HepG2 (cell line): Measurements from ENCODE around the gene G6PD. TPM values are rescaled to one million over a fixed set of nuclear protein-coding genes. Genes with fewer than 3 reads are reported as not detected.

Experiments
- BATF2 ChIP-seq: sonication (generic); formaldehyde crosslinking; IDR thresholded peaks from 2 replicates; pipeline ENCODE4 v1.8.0; 2022; ENCODE audit warnings: mild to moderate bottlenecking, missing genetic modification reagents, moderate library complexity
- CHCHD3 ChIP-seq: sonication (generic); formaldehyde crosslinking; IDR thresholded peaks from 2 replicates; pipeline ENCODE4 v1.8.0; 2022; ENCODE audit warnings: mild to moderate bottlenecking, missing genetic modification reagents, moderate library complexity
- GFI1 ChIP-seq: sonication (generic); formaldehyde crosslinking; IDR thresholded peaks from 2 replicates; pipeline ENCODE4 v1.5.0; 2020; ENCODE audit warnings: missing genetic modification reagents, mild to moderate bottlenecking, borderline replicate concordance
- HHEX ChIP-seq: IDR thresholded peaks from 2 replicates; pipeline ENCODE4 v1.6.1; 2016; ENCODE audit warnings: control low read depth
- ISL2 ChIP-seq: sonication (generic); formaldehyde crosslinking; IDR thresholded peaks from 2 replicates; pipeline ENCODE4 v1.5.0; 2020; ENCODE audit warnings: missing genetic modification reagents
- KAT2B ChIP-seq: fragments of 150-350 bp; IDR thresholded peaks from 2 replicates; pipeline ENCODE4 v1.6.1; 2014; ENCODE audit warnings: low read depth, low read length, borderline replicate concordance
- KDM5B ChIP-seq: sonication (generic); formaldehyde crosslinking; IDR thresholded peaks from 2 replicates; pipeline ENCODE4 v1.4.0; 2020; ENCODE audit warnings: missing genetic modification reagents, mild to moderate bottlenecking, borderline replicate concordance
- KLF6 ChIP-seq: IDR thresholded peaks from 2 replicates; pipeline ENCODE4 v1.8.0; 2016; ENCODE audit warnings: missing biosample characterization, missing genetic modification reagents
- MED13 ChIP-seq: sonication (generic); formaldehyde crosslinking; IDR thresholded peaks from 2 replicates; pipeline ENCODE4 v1.5.0; 2020; ENCODE audit warnings: missing genetic modification reagents
- MTA3 ChIP-seq: sonication (generic); formaldehyde crosslinking; IDR thresholded peaks from 2 replicates; pipeline ENCODE4 v1.4.0; 2020; ENCODE audit warnings: missing genetic modification reagents
- MYC ChIP-seq: sonication (generic); formaldehyde crosslinking; IDR thresholded peaks from 2 replicates; pipeline ENCODE4 v1.9.0; 2021; ENCODE audit warnings: missing genetic modification reagents, borderline replicate concordance
- NFYB ChIP-seq: sonication (generic); formaldehyde crosslinking; IDR thresholded peaks from 2 replicates; pipeline ENCODE4 v1.4.0; 2020; ENCODE audit warnings: missing genetic modification reagents
- NKX3-1 ChIP-seq: sonication (generic); formaldehyde crosslinking; IDR thresholded peaks from 2 replicates; pipeline ENCODE4 v1.5.0; 2020; ENCODE audit warnings: missing genetic modification reagents
- SIN3A ChIP-seq: IDR thresholded peaks from 2 replicates; pipeline ENCODE4 v1.6.1; 2011; ENCODE audit warnings: low read depth, mild to moderate bottlenecking, control low read depth, low read length, borderline replicate concordance
- SP5 ChIP-seq: IDR thresholded peaks from 2 replicates; pipeline ENCODE4 v1.6.1; 2016; ENCODE audit warnings: low read depth, borderline replicate concordance
- SRSF1 ChIP-seq: fragments of 200-400 bp; formaldehyde crosslinking; optimal IDR thresholded peaks from 2 replicates; pipeline ENCODE3; 2017; ENCODE audit warnings: mild to moderate bottlenecking, low read depth, low read length, moderate library complexity
- STAG1 ChIP-seq: sonication (generic); formaldehyde crosslinking; IDR thresholded peaks from 2 replicates; pipeline ENCODE4 v1.4.0; 2020; ENCODE audit warnings: missing genetic modification reagents
- STAT5B ChIP-seq: sonication (generic); formaldehyde crosslinking; IDR thresholded peaks from 2 replicates; pipeline ENCODE4 v1.4.0; 2020; ENCODE audit warnings: missing genetic modification reagents
- TBX2 ChIP-seq: sonication (generic); formaldehyde crosslinking; IDR thresholded peaks from 2 replicates; pipeline ENCODE4 v1.5.0; 2020; ENCODE audit warnings: missing genetic modification reagents, mild to moderate bottlenecking, borderline replicate concordance
- TSC22D2 ChIP-seq: sonication (generic); formaldehyde crosslinking; IDR thresholded peaks from 2 replicates; pipeline ENCODE4 v1.5.1; 2020; ENCODE audit warnings: missing genetic modification reagents, mild to moderate bottlenecking, borderline replicate concordance
- XBP1 ChIP-seq: sonication (generic); formaldehyde crosslinking; IDR thresholded peaks from 2 replicates; pipeline ENCODE4 v1.5.0; 2020; ENCODE audit warnings: missing genetic modification reagents
- ZFP1 ChIP-seq: IDR thresholded peaks from 2 replicates; pipeline ENCODE4 v1.6.1; 2016
- ZKSCAN8 ChIP-seq: IDR thresholded peaks from 2 replicates; pipeline ENCODE4 v1.6.1; 2016; ENCODE audit warnings: borderline replicate concordance, missing genetic modification reagents, missing compliant biosample characterization
- ZNF180 ChIP-seq: sonication (generic); formaldehyde crosslinking; IDR thresholded peaks from 2 replicates; pipeline ENCODE4 v1.4.0; 2020; ENCODE audit warnings: low read depth, missing genetic modification reagents, borderline replicate concordance
- ZNF296 ChIP-seq: sonication (generic); formaldehyde crosslinking; conservative IDR thresholded peaks from 2 replicates; pipeline ENCODE4 v1.5.0; 2020; ENCODE audit warnings: mild to moderate bottlenecking, missing genetic modification reagents
- ZNF383 ChIP-seq: sonication (generic); formaldehyde crosslinking; IDR thresholded peaks from 2 replicates; pipeline ENCODE4 v1.4.0; 2020; ENCODE audit warnings: missing genetic modification reagents, mild to moderate bottlenecking, borderline replicate concordance
- ZNF430 ChIP-seq: sonication (generic); formaldehyde crosslinking; IDR thresholded peaks from 2 replicates; pipeline ENCODE4 v1.9.0; 2021; ENCODE audit warnings: mild to moderate bottlenecking, missing genetic modification reagents
- ZNF513 ChIP-seq: sonication (generic); formaldehyde crosslinking; conservative IDR thresholded peaks from 2 replicates; pipeline ENCODE4 v1.5.0; 2020; ENCODE audit warnings: missing genetic modification reagents
- ZNF543 ChIP-seq: sonication (generic); formaldehyde crosslinking; IDR thresholded peaks from 2 replicates; pipeline ENCODE4 v1.4.0; 2020; ENCODE audit warnings: mild to moderate bottlenecking, missing genetic modification reagents
- ZNF720 ChIP-seq: sonication (generic); formaldehyde crosslinking; IDR thresholded peaks from 2 replicates; pipeline ENCODE4 v1.4.0; 2020; ENCODE audit warnings: missing genetic modification reagents
- ZNF780A ChIP-seq: sonication (generic); formaldehyde crosslinking; IDR thresholded peaks from 2 replicates; pipeline ENCODE4 v1.8.0; 2022; ENCODE audit warnings: mild to moderate bottlenecking, missing genetic modification reagents, moderate library complexity
- ZSCAN20 ChIP-seq: sonication (generic); formaldehyde crosslinking; IDR thresholded peaks from 2 replicates; pipeline ENCODE4 v1.4.0; 2020; ENCODE audit warnings: missing genetic modification reagents, mild to moderate bottlenecking, borderline replicate concordance
- polyA plus RNA-seq, 8 experiments: library from polyadenylated mRNA; depleted of rRNA in 3 of 8; stranded (reverse) in 7 of 8; unstranded in 1 of 8; fragments of >200 nt; fragmentation: Illumina TruSeq in 4 of 8; extraction: Trizol in 4 of 8; gene quantifications; 2 replicates each; pipeline versions ENCODE4 v1.2.1 to v1.2.3, GENCODE V29; 2011 to 2016; ENCODE audit warnings: low read depth in 4 of 8, missing spikeins in 1 of 8, mixed read lengths in 1 of 8; ENCODE audit not compliant: insufficient read depth in 1 of 8
- total RNA-seq, 5 experiments: library from RNA; depleted of rRNA; stranded (reverse); fragments of >200 nt; fragmentation: Illumina TruSeq; extraction: Trizol; gene quantifications; 2 replicates each; pipeline ENCODE4 v1.2.3, GENCODE V29; 2016; ENCODE audit warnings: low read depth in 1 of 5

G6PD gene
- total and polyA plus RNA-seq, 2 of the 13 experiments (the other 11 are each of a cell fraction or from before 2014, with no cell fraction given) = 18.8 to 28.8 TPM

- TF ChIP-seq KDM5B (CRISPR knock-in tag) (0 out of 2 replicates have a peak, but pooled peaks have one; percentile 5), ZNF543 (CRISPR knock-in tag) (no peak; the same call in 1 of the 2 replicates), MED13 (no peak), ZNF383 (CRISPR knock-in tag) (no peak), SRSF1 (peak; percentile 36), ZKSCAN8 (CRISPR knock-in tag) (no peak), SP5 (CRISPR knock-in tag) (no peak), KLF6 (CRISPR knock-in tag) (no peak), ZNF720 (CRISPR knock-in tag) (no peak), HHEX (CRISPR knock-in tag) (no peak), GFI1 (CRISPR knock-in tag) (0 out of 2 replicates have a peak, but pooled peaks have one; percentile 7), XBP1 (no peak), CHCHD3 (CRISPR knock-in tag) (no peak), STAG1 (no peak), ZNF180 (no peak), ZSCAN20 (CRISPR knock-in tag) (0 out of 2 replicates have a peak, but pooled peaks have one; percentile 49), ZNF780A (CRISPR knock-in tag) (0 out of 2 replicates have a peak, but pooled peaks have one; percentile 11), NFYB (CRISPR knock-in tag) (peak; percentile 66), ISL2 (CRISPR knock-in tag) (no peak; the same call in 1 of the 2 replicates), TSC22D2 (CRISPR knock-in tag) (no peak), ZFP1 (CRISPR knock-in tag) (no peak), ZNF513 (CRISPR knock-in tag) (no peak), STAT5B (CRISPR knock-in tag) (no peak), BATF2 (CRISPR knock-in tag) (no peak), NKX3-1 (CRISPR knock-in tag) (no peak), MYC (CRISPR knock-in tag) (0 out of 2 replicates have a peak, but pooled peaks have one; percentile 11), ZNF430 (CRISPR knock-in tag) (no peak; the same call in 1 of the 2 replicates), TBX2 (CRISPR knock-in tag) (no peak), MTA3 (CRISPR knock-in tag) (no peak), SIN3A (peak; percentile 69), KAT2B (no peak), ZNF296 (no peak)
Observed at GRCh38 chrX:154547245-154548027, 790 bp upstream of the G6PD start, which contains the start of gene IKBKG (continued).
